ENCODE data around the gene WDR88. TPM values are rescaled to one million over a fixed set of nuclear protein-coding genes. Genes with fewer than 3 reads are reported as not detected.
"Not testable (repeated sequence)": the region's sequence is repeated elsewhere in the genome, so short reads cannot be mapped to it uniquely, and the experiment has no call there.

The WDR88 gene
- polyA plus RNA-seq, 2 of the 4 experiments (the other 2 are of a cell fraction), result 0.04 TPM; not detected in 1

- Histone ChIP-seq H3K4me2 (no peak overlapping the region), H3K4me3 (no peak overlapping the region), H3K4me1 (no peaks in the 10 kb centered on the region), H3K9me3 (peaks cover 19% of the 10 kb centered on the region), H3K27ac (no peak overlapping the region)
- POLR2A ChIA-PET, result interaction anchor here (0.6 to 2.5 kb wide), 2 partner anchors 10 to 13 kb away, joined by 3 to 18 read pairs; no protein-coding TSS in a partner anchor
- CTCF ChIA-PET, result interaction anchor here (0.6 to 14.6 kb wide), 8 partner anchors 13 to 188 kb away, joined by 3 to 113 read pairs (median 6); no protein-coding TSS in a partner anchor
- TF ChIP-seq RFX5 (IDR thresholded peaks at IDR 0.05) (no peak), RAD21 (conservative IDR thresholded peaks at IDR 0.05 in 1 of 2, IDR thresholded peaks at IDR 0.05 in 1 of 2) (no peak), GATA3 (IDR thresholded peaks at IDR 0.05; ENCODE audit: borderline replicate concordance) (no peak), JUNB (IDR thresholded peaks at IDR 0.05) (no peak), EP300 (IDR thresholded peaks at IDR 0.05) (no peak), MAZ (IDR thresholded peaks at IDR 0.05; ENCODE audit: borderline replicate concordance, low read depth, low read length) (no peak), HOXA7 (CRISPR knock-in tag; IDR thresholded peaks at IDR 0.05) (no peak), NFE2L2 (conservative IDR thresholded peaks at IDR 0.05; ENCODE audit: low read length) (no peak), CBX8 (IDR thresholded peaks at IDR 0.05) (no peak)
- FAIRE-seq (peak; percentile 18), DNase-seq (ENCODE audit: low read depth in 1 of 2, low spot score in 1 of 2) (no peak), ATAC-seq (no peak)
- 62% methylated on average over 6 of the region's 6 CpGs for WGBS (ENCODE audit: missing lambda C conversion rate)
Observed at GRCh38 chr19:33163481-33163880, 31.6 kb downstream of the WDR88 start.

GRCh38 chr19:33166037-33166436 lies 34.1 kb downstream of the WDR88 start:
- ATAC-seq, FAIRE-seq: not testable (repeated sequence)
- 44% methylated on average over 6 of the region's 6 CpGs for WGBS (ENCODE audit: missing lambda C conversion rate)

GRCh38 chr19:33167438-33167837 lies 35.5 kb downstream of the WDR88 start:
- Histone ChIP-seq H3K4me2 (no peak overlapping the region), H3K4me3 (no peak overlapping the region), H3K9me3 (peaks cover 29% of the 10 kb centered on the region), H3K27ac (no peak overlapping the region), H3K4me1 (peaks cover 14% of the 10 kb centered on the region)
- FAIRE-seq (peak; percentile 84), DNase-seq (ENCODE audit: low read depth in 1 of 2, low spot score in 1 of 2) (no peak), ATAC-seq (no peak)
- 96% methylated on average over 1 of the region's 1 CpG for WGBS (ENCODE audit: missing lambda C conversion rate)
- TF ChIP-seq BCL3 (IDR thresholded peaks at IDR 0.05) (no peak), HOXB13 (CRISPR knock-in tag; IDR thresholded peaks at IDR 0.05; ENCODE audit: low read depth) (no peak), HOXA7 (CRISPR knock-in tag; IDR thresholded peaks at IDR 0.05) (no peak), RARB (CRISPR knock-in tag; IDR thresholded peaks at IDR 0.05) (no peak), SMC3 (IDR thresholded peaks at IDR 0.05) (no peak), ESRRA (IDR thresholded peaks at IDR 0.05; ENCODE audit: borderline replicate concordance, low read length) (no peak), HMGXB4 (CRISPR knock-in tag; IDR thresholded peaks at IDR 0.05; ENCODE audit: borderline replicate concordance) (no peak), EHMT2 (IDR thresholded peaks at IDR 0.05; ENCODE audit: low read depth) (no peak)
- POLR2A ChIA-PET, result interaction anchor here (4.6 kb wide), 1 partner anchor 9 kb away, joined by 26 read pairs; no protein-coding TSS in a partner anchor
- CTCF ChIA-PET, result interaction anchor here (1.2 to 16.8 kb wide), 5 partner anchors 9 to 36 kb away, joined by 3 to 279 read pairs (median 20); partner anchors contain the start of gene LRP3

More at GRCh38 chr19:33166037-33166436, 34.1 kb downstream of the WDR88 start:
- H3K27ac ChIP-seq; H3K4me3 ChIP-seq; H3K4me2 ChIP-seq; H3K4me1 ChIP-seq; DNase-seq (ENCODE audit: low read depth in 1 of 2, low spot score in 1 of 2): not testable (repeated sequence)
- H3K9me3 ChIP-seq, result peaks cover 29% of the 10 kb centered on the region
- ChIA-PET POLR2A (interaction anchor here (0.6 to 4.6 kb wide), 2 partner anchors 11 to 18 kb away, joined by 3 to 26 read pairs; no protein-coding TSS in a partner anchor), CTCF (interaction anchor here (0.5 to 16.8 kb wide), 7 partner anchors 10 to 142 kb away, joined by 3 to 279 read pairs (median 11); partner anchors contain the start of gene LRP3)

- Histone ChIP-seq H3K4me2 (no peak overlapping the region), H3K4me1 (peaks cover 14% of the 10 kb centered on the region), H3K4me3 (no peak overlapping the region), H3K9me3 (peaks cover 29% of the 10 kb centered on the region), H3K27ac (no peak overlapping the region)
- ChIA-PET CTCF (interaction anchor here (1.2 to 16.8 kb wide), 4 partner anchors 8 to 35 kb away, joined by 3 to 279 read pairs (median 66); partner anchors contain the start of gene LRP3), POLR2A (interaction anchor here (4.6 kb wide), 1 partner anchor 8 kb away, joined by 26 read pairs; no protein-coding TSS in a partner anchor)
- FAIRE-seq (peak; percentile 98), DNase-seq (ENCODE audit: low read depth in 1 of 2, low spot score in 1 of 2) (no peak), ATAC-seq (no peak)
- 45% methylated on average over 1 of the region's 1 CpG for WGBS (ENCODE audit: missing lambda C conversion rate)
- TF ChIP-seq KDM1A (IDR thresholded peaks at IDR 0.05; ENCODE audit: low read depth), result no peak
- no peak for TF ChIP-seq PHF8 (IDR thresholded peaks at IDR 0.05; ENCODE audit: borderline replicate concordance, low read depth)
- no peak for TF ChIP-seq ZFP36 (IDR thresholded peaks at IDR 0.05; ENCODE audit: borderline replicate concordance, partially characterized antibody)
- no peak for TF ChIP-seq PBX3 (IDR thresholded peaks at IDR 0.05)
- TF ChIP-seq NFE2L2 (conservative IDR thresholded peaks at IDR 0.05; ENCODE audit: low read length), result no peak
- no peak for TF ChIP-seq BHLHE40 (IDR thresholded peaks at IDR 0.05; ENCODE audit: low read depth, low read length)
- no peak for TF ChIP-seq HDAC2 (IDR thresholded peaks at IDR 0.05)
- no peak for TF ChIP-seq FOXS1 (CRISPR knock-in tag; IDR thresholded peaks at IDR 0.05)
- TF ChIP-seq ESRRA (IDR thresholded peaks at IDR 0.05; ENCODE audit: borderline replicate concordance, low read length), result no peak
- no peak for TF ChIP-seq HOXA7 (CRISPR knock-in tag; IDR thresholded peaks at IDR 0.05)
- no peak for TF ChIP-seq RNF2 (IDR thresholded peaks at IDR 0.05; ENCODE audit: borderline replicate concordance, low read depth)
- TF ChIP-seq RAD21 (conservative IDR thresholded peaks at IDR 0.05 in 1 of 2, IDR thresholded peaks at IDR 0.05 in 1 of 2), result no peak
- TF ChIP-seq BCL3 (IDR thresholded peaks at IDR 0.05), result no peak
- TF ChIP-seq ZSCAN20 (CRISPR knock-in tag; IDR thresholded peaks at IDR 0.05), result no peak
Observed at GRCh38 chr19:33168528-33168927, 36.6 kb downstream of the WDR88 start.

All from A549 (cell line).